Activated T-helper 17 cell treated with anti-CD3 and anti-CD28 coated beads, Interleukin-2, amount 50 U/mL, for 72 hours (primary cell): ENCODE measurements around the gene F12. TPM values are rescaled to one million over a fixed set of nuclear protein-coding genes. Genes with fewer than 3 reads are reported as not detected.

Source experiments
- ATAC-seq: fragments of 150-1000 bp; cut with Tn5 transposase; replicated peaks from 2 replicates; pipeline ENCODE4 v1.10.0; 2021; ENCODE audit warnings: mild to moderate bottlenecking, moderate library complexity
- H3K27ac Mint-ChIP-seq: one replicate; pipeline ENCODE4 v1.8.0; 2022; ENCODE audit warnings: mixed read lengths
- H3K27me3 Mint-ChIP-seq: one replicate; pipeline ENCODE4 v1.8.0; 2022; ENCODE audit warnings: mixed read lengths
- H3K36me3 Mint-ChIP-seq: one replicate; pipeline ENCODE4 v1.8.0; 2022; ENCODE audit warnings: low read depth, mild to moderate bottlenecking, mixed read lengths
- H3K4me1 Mint-ChIP-seq: one replicate; pipeline ENCODE4 v1.8.0; 2022; ENCODE audit warnings: mixed read lengths
- H3K4me3 Mint-ChIP-seq: one replicate; pipeline ENCODE4 v1.8.0; 2022; ENCODE audit warnings: mild to moderate bottlenecking, mixed read lengths
- H3K9me3 Mint-ChIP-seq: one replicate; pipeline ENCODE4 v1.8.0; 2022; ENCODE audit warnings: mixed read lengths
- total RNA-seq, 2 donors: library from RNA; stranded (reverse); gene quantifications; one replicate each; pipeline ENCODE4 v1.2.3, GENCODE V29; 2022

F12 gene
- total RNA-seq, 2 donors from 2014 or later: 3.7 to 4.6 TPM

GRCh38 chr5:177440990-177441780, 31.8 kb upstream of the F12 start:
- Mint-ChIP-seq H3K4me1 (peaks cover 32% of the 10 kb centered on the region), H3K27ac (peak overlapping the region; percentile 66), H3K9me3 (no peaks in the 10 kb centered on the region), H3K27me3 (no peaks in the 10 kb centered on the region), H3K36me3 (peaks cover 77% of the 10 kb centered on the region), H3K4me3 (peak overlapping the region; percentile 77)
- ATAC-seq: no peak

GRCh38 chr5:177440211-177440989, 31.0 kb upstream of the F12 start:
- Mint-ChIP-seq H3K4me3 (peak overlapping the region; percentile 77), H3K9me3 (no peaks in the 10 kb centered on the region), H3K4me1 (peaks cover 25% of the 10 kb centered on the region), H3K36me3 (peaks cover 77% of the 10 kb centered on the region), H3K27me3 (no peaks in the 10 kb centered on the region), H3K27ac (peak overlapping the region; percentile 93)
- ATAC-seq: peak; percentile 94

- Mint-ChIP-seq H3K27me3 (no peaks in the 10 kb centered on the region), H3K4me3 (peak overlapping the region; percentile 77), H3K9me3 (no peaks in the 10 kb centered on the region), H3K27ac (peak overlapping the region; percentile 93), H3K4me1 (peaks cover 19% of the 10 kb centered on the region), H3K36me3 (peaks cover 85% of the 10 kb centered on the region)
- no peak for ATAC-seq
Observed at GRCh38 chr5:177439518-177440053, 30.2 kb upstream of the F12 start.

GRCh38 chr5:177438468-177438867, 29.1 kb upstream of the F12 start:
- no peak overlapping the region for H3K4me3 Mint-ChIP-seq
- H3K27me3 Mint-ChIP-seq: no peaks in the 10 kb centered on the region
- H3K27ac Mint-ChIP-seq: peak overlapping the region; percentile 41
- H3K4me1 Mint-ChIP-seq: peaks cover 16% of the 10 kb centered on the region
- no peak for ATAC-seq
- H3K9me3 Mint-ChIP-seq: no peaks in the 10 kb centered on the region
- H3K36me3 Mint-ChIP-seq: peaks cover 97% of the 10 kb centered on the region

- Mint-ChIP-seq H3K4me1 (peaks cover 15% of the 10 kb centered on the region), H3K27ac (peak overlapping the region; percentile 41), H3K27me3 (no peaks in the 10 kb centered on the region), H3K9me3 (no peaks in the 10 kb centered on the region), H3K36me3 (peaks cover 97% of the 10 kb centered on the region), H3K4me3 (no peak overlapping the region)
- no peak for ATAC-seq
Observed at GRCh38 chr5:177437623-177438022, 28.3 kb upstream of the F12 start.

GRCh38 chr5:177435847-177436536, 26.6 kb upstream of the F12 start:
- no peaks in the 10 kb centered on the region for H3K9me3 Mint-ChIP-seq
- H3K4me3 Mint-ChIP-seq: peak overlapping the region; percentile 97
- H3K36me3 Mint-ChIP-seq: peaks cover 97% of the 10 kb centered on the region
- H3K4me1 Mint-ChIP-seq: peaks cover 18% of the 10 kb centered on the region
- ATAC-seq: no peak
- H3K27me3 Mint-ChIP-seq: no peaks in the 10 kb centered on the region
- no peak overlapping the region for H3K27ac Mint-ChIP-seq

GRCh38 chr5:177434942-177435738, 25.8 kb upstream of the F12 start:
- Mint-ChIP-seq H3K4me1 (peaks cover 24% of the 10 kb centered on the region), H3K27ac (no peak overlapping the region), H3K36me3 (peaks cover 99% of the 10 kb centered on the region), H3K27me3 (no peaks in the 10 kb centered on the region), H3K9me3 (no peaks in the 10 kb centered on the region), H3K4me3 (peak overlapping the region; percentile 97)
- no peak for ATAC-seq

- Mint-ChIP-seq H3K27me3 (no peaks in the 10 kb centered on the region), H3K9me3 (no peaks in the 10 kb centered on the region), H3K4me1 (peaks cover 21% of the 10 kb centered on the region), H3K36me3 (peaks cover 99% of the 10 kb centered on the region), H3K27ac (peak overlapping the region; percentile 82), H3K4me3 (peak overlapping the region; percentile 97)
- ATAC-seq: peak; percentile 82
Observed at GRCh38 chr5:177434437-177434836, 25.1 kb upstream of the F12 start.

- peaks cover 99% of the 10 kb centered on the region for H3K36me3 Mint-ChIP-seq
- H3K27me3 Mint-ChIP-seq: no peaks in the 10 kb centered on the region
- H3K9me3 Mint-ChIP-seq: no peaks in the 10 kb centered on the region
- ATAC-seq: no peak
- peak overlapping the region; percentile 82 for H3K27ac Mint-ChIP-seq
- H3K4me3 Mint-ChIP-seq: peak overlapping the region; percentile 97
- peaks cover 25% of the 10 kb centered on the region for H3K4me1 Mint-ChIP-seq
Observed at GRCh38 chr5:177433658-177434217, 24.4 kb upstream of the F12 start.

- Mint-ChIP-seq H3K4me1 (peaks cover 25% of the 10 kb centered on the region), H3K4me3 (peak overlapping the region; percentile 97), H3K27ac (peak overlapping the region; percentile 66), H3K9me3 (no peaks in the 10 kb centered on the region), H3K36me3 (peaks cover 99% of the 10 kb centered on the region), H3K27me3 (no peaks in the 10 kb centered on the region)
- no peak for ATAC-seq
Observed at GRCh38 chr5:177432839-177433657, 23.7 kb upstream of the F12 start.

- no peaks in the 10 kb centered on the region for H3K27me3 Mint-ChIP-seq
- H3K4me1 Mint-ChIP-seq: peaks cover 25% of the 10 kb centered on the region
- no peaks in the 10 kb centered on the region for H3K9me3 Mint-ChIP-seq
- H3K27ac Mint-ChIP-seq: peak overlapping the region; percentile 75
- ATAC-seq: peak; percentile 7
- peaks cover 99% of the 10 kb centered on the region for H3K36me3 Mint-ChIP-seq
- peak overlapping the region; percentile 97 for H3K4me3 Mint-ChIP-seq
Observed at GRCh38 chr5:177432143-177432838, 22.9 kb upstream of the F12 start.

- no peaks in the 10 kb centered on the region for H3K9me3 Mint-ChIP-seq
- H3K4me1 Mint-ChIP-seq: peaks cover 25% of the 10 kb centered on the region
- peak overlapping the region; percentile 75 for H3K27ac Mint-ChIP-seq
- no peaks in the 10 kb centered on the region for H3K27me3 Mint-ChIP-seq
- peak; percentile 18 for ATAC-seq
- peak overlapping the region; percentile 97 for H3K4me3 Mint-ChIP-seq
- peaks cover 96% of the 10 kb centered on the region for H3K36me3 Mint-ChIP-seq
Observed at GRCh38 chr5:177431317-177432142, 22.2 kb upstream of the F12 start.
